CD4-positive, alpha-beta T cell (primary cell): ENCODE results near the gene COL25A1. TPM values are rescaled to one million over a fixed set of nuclear protein-coding genes. Genes with fewer than 3 reads are reported as not detected.

Experiments used
- ATAC-seq: fragments of 200-7000 bp; cut with Tn5 transposase; one replicate; pipeline ENCODE4 v1.10.0; 2022; ENCODE audit warnings: mild to moderate bottlenecking; ENCODE audit not compliant: poor library complexity
- CTCF ChIA-PET: fragments of 350-600 bp; sonication (Branson Sonifier 250); formaldehyde crosslinking; loops from one replicate; lab custom pipeline; 2021; ENCODE audit warnings: antibody characterized with exemption, inconsistent platforms; lab: Charles Lee
- POLR2A ChIA-PET: fragments of 350-600 bp; sonication (Branson Sonifier 250); formaldehyde crosslinking; loops from one replicate; lab custom pipeline; 2021; ENCODE audit warnings: antibody characterized with exemption, inconsistent platforms; lab: Charles Lee
- DNase-seq, 14 experiments: peaks; one replicate each; pipeline ENCODE4 v3.0.0-alpha.2; 2013 to 2020; ENCODE audit warnings: mixed read lengths in 2 of 14
- H3K27ac ChIP-seq, 2 donors: one replicate each; pipeline versions ENCODE4 v1.5.1 to v1.7.0; 2013; ENCODE audit warnings: low read length in 2 of 2, low read depth in 1 of 2, mild to moderate bottlenecking in 1 of 2
- H3K27me3 ChIP-seq, 2 experiments: 1 replicate in 1 of 2; 2 replicates in 1 of 2; pipeline versions ENCODE4 v1.6.1 to v1.7.0; 2013; ENCODE audit warnings: low read length in 2 of 2, control low read depth in 1 of 2, mild to moderate bottlenecking in 1 of 2, moderate library complexity in 1 of 2; ENCODE audit not compliant: insufficient read depth in 2 of 2, control insufficient read depth in 1 of 2
- H3K36me3 ChIP-seq: one replicate; pipeline ENCODE4 v1.6.1; 2013; ENCODE audit warnings: low read length, control low read depth; ENCODE audit not compliant: insufficient read depth
- H3K4me1 ChIP-seq: one replicate; pipeline ENCODE4 v1.6.1; 2013; ENCODE audit warnings: low read length, control low read depth; ENCODE audit not compliant: insufficient read depth
- H3K4me3 ChIP-seq: one replicate; pipeline ENCODE4 v1.5.1; 2013; ENCODE audit warnings: mild to moderate bottlenecking, low read length, moderate library complexity
- H3K9me3 ChIP-seq, 2 experiments: 1 replicate in 1 of 2; 2 replicates in 1 of 2; pipeline versions ENCODE4 v1.6.1 to v1.7.0; 2013; ENCODE audit warnings: low read length in 2 of 2, mild to moderate bottlenecking in 2 of 2, control low read depth in 1 of 2, moderate library complexity in 1 of 2; ENCODE audit not compliant: control insufficient read depth in 1 of 2, insufficient read depth in 1 of 2
- H3K27ac Mint-ChIP-seq: one replicate; pipeline ENCODE4 v1.8.0; 2020; ENCODE audit warnings: mixed read lengths
- H3K27me3 Mint-ChIP-seq: one replicate; pipeline ENCODE4 v1.8.0; 2021; ENCODE audit warnings: mixed read lengths
- H3K36me3 Mint-ChIP-seq: one replicate; pipeline ENCODE4 v1.8.0; 2021; ENCODE audit warnings: low read depth, mixed read lengths
- H3K4me1 Mint-ChIP-seq: one replicate; pipeline ENCODE4 v1.8.0; 2021; ENCODE audit warnings: low read depth, mixed read lengths
- H3K4me3 Mint-ChIP-seq: one replicate; pipeline ENCODE4 v1.8.0; 2020; ENCODE audit warnings: mild to moderate bottlenecking, mixed read lengths
- H3K9me3 Mint-ChIP-seq: one replicate; pipeline ENCODE4 v1.8.0; 2020; ENCODE audit warnings: mixed read lengths
- CTCF ChIP-seq: fragments of 200-600 bp; IDR thresholded peaks from one replicate; pipeline ENCODE4 v1.8.0; 2022; ENCODE audit warnings: antibody characterized with exemption, mild to moderate bottlenecking
- intact Hi-C, 2 experiments: fragments of 100-400 bp; cut with DNase I in 1 of 2; cut with micrococcal nuclease in 1 of 2; formaldehyde crosslinking; loops; one replicate each; pipeline versions ENCODE4 v1.15.1 to v1.9.0; 2023 to 2025; cut with DNase I, micrococcal nuclease
- total RNA-seq, 174 experiments: library from RNA in 2 of 174; stranded (reverse) in 2 of 174; gene quantifications; one replicate each; pipeline ENCODE4 v1.2.3 and lab custom pipeline; 2021 to 2026

COL25A1 gene
- total RNA-seq, 2 experiments from 2014 or later, result 0.42 TPM; not detected in 1

- no peak for ATAC-seq
- Histone ChIP-seq H3K36me3 (no peaks in the 10 kb centered on the region), H3K4me1 (no peaks in the 10 kb centered on the region), H3K9me3 (no peaks in the 10 kb centered on the region), H3K27ac (no peak overlapping the region), H3K4me3 (no peak overlapping the region), H3K27me3 (peaks cover 0 to 4% of the 10 kb centered on the region in 2 experiments)
- CTCF ChIA-PET, result interaction anchor here (1.2 kb wide), 1 partner anchor 9 kb away, joined by 3 read pairs; no protein-coding TSS in a partner anchor
- no peak overlapping the region for H3K4me3 Mint-ChIP-seq
- POLR2A ChIA-PET, result no interaction called here
- peaks cover 12% of the 10 kb centered on the region for H3K27me3 Mint-ChIP-seq
- H3K27ac Mint-ChIP-seq, result no peak overlapping the region
- DNase-seq, result no peak
- no peaks in the 10 kb centered on the region for H3K9me3 Mint-ChIP-seq
- intact Hi-C loops, result no loop called here
- no peaks in the 10 kb centered on the region for H3K36me3 Mint-ChIP-seq
- TF ChIP-seq CTCF, result no peak
- no peaks in the 10 kb centered on the region for H3K4me1 Mint-ChIP-seq
These were observed 25.9 kb downstream of the COL25A1 start for GRCh38 chr4:109276482-109277095.

- ChIA-PET POLR2A (no interaction called here), CTCF (interaction anchor here (1.2 kb wide), 1 partner anchor 8 kb away, joined by 3 read pairs; no protein-coding TSS in a partner anchor)
- Histone ChIP-seq H3K36me3 (no peaks in the 10 kb centered on the region), H3K4me1 (no peaks in the 10 kb centered on the region), H3K9me3 (no peaks in the 10 kb centered on the region), H3K27me3 (peaks cover 0 to 4% of the 10 kb centered on the region in 2 experiments), H3K4me3 (no peak overlapping the region), H3K27ac (no peak overlapping the region)
- no peak for ATAC-seq
- Mint-ChIP-seq H3K9me3 (no peaks in the 10 kb centered on the region), H3K27ac (no peak overlapping the region), H3K4me3 (no peak overlapping the region), H3K27me3 (peaks cover 12% of the 10 kb centered on the region), H3K36me3 (no peaks in the 10 kb centered on the region), H3K4me1 (no peaks in the 10 kb centered on the region)
- DNase-seq, result no peak
- no peak for TF ChIP-seq CTCF
- intact Hi-C loops, result no loop called here
These were observed 27.3 kb downstream of the COL25A1 start for GRCh38 chr4:109275066-109275745.

GRCh38 chr4:109266891-109267290, 35.6 kb downstream of the COL25A1 start:
- intact Hi-C loops, result no loop called here
- Mint-ChIP-seq H3K27me3 (peaks cover 4% of the 10 kb centered on the region), H3K36me3 (no peaks in the 10 kb centered on the region), H3K9me3 (no peaks in the 10 kb centered on the region), H3K4me3 (no peak overlapping the region), H3K4me1 (no peaks in the 10 kb centered on the region), H3K27ac (no peak overlapping the region)
- CTCF ChIA-PET, result interaction anchor here (0.9 to 1.4 kb wide), 2 partner anchors 9 to 16 kb away, joined by 3 to 5 read pairs; no protein-coding TSS in a partner anchor
- no peak for TF ChIP-seq CTCF
- DNase-seq, result no peak
- Histone ChIP-seq H3K27ac (no peak overlapping the region), H3K27me3 (no peaks in the 10 kb centered on the region), H3K4me3 (no peak overlapping the region), H3K9me3 (no peaks in the 10 kb centered on the region), H3K36me3 (no peaks in the 10 kb centered on the region), H3K4me1 (no peaks in the 10 kb centered on the region)
- POLR2A ChIA-PET, result no interaction called here
- no peak for ATAC-seq
